MM.1S (cell line): ENCODE data around the gene DCLK1.

ENCODE experiments used
- DNase-seq: peaks from one replicate; pipeline ENCODE4 v3.0.0-alpha.2; 2015
- H2AFZ ChIP-seq: fragments of 300-600 bp; sonication (generic); 2 replicates; pipeline ENCODE4 v1.6.0; 2016; ENCODE audit warnings: antibody characterized with exemption, low read length
- H3F3A ChIP-seq: fragments of 300-600 bp; sonication (generic); 2 replicates; pipeline ENCODE4 v1.6.1; 2016; ENCODE audit warnings: mild to moderate bottlenecking, antibody characterized with exemption, low read length, moderate library complexity, mixed read lengths; ENCODE audit not compliant: insufficient read depth
- H3K27ac ChIP-seq: fragments of 300-600 bp; sonication (generic); 2 replicates; pipeline ENCODE4 v1.5.1; 2016; ENCODE audit warnings: mild to moderate bottlenecking, low read length
- H3K27me3 ChIP-seq: fragments of 300-600 bp; sonication (generic); replicated peaks from 2 replicates; pipeline ENCODE4 v1.6.0; 2016; ENCODE audit warnings: low read length; ENCODE audit not compliant: insufficient read depth
- H3K36me3 ChIP-seq: fragments of 300-600 bp; sonication (generic); replicated peaks from 2 replicates; pipeline ENCODE4 v1.6.1; 2016; ENCODE audit warnings: mild to moderate bottlenecking, low read length, mixed read lengths; ENCODE audit not compliant: insufficient read depth
- H3K4me1 ChIP-seq: fragments of 300-600 bp; sonication (generic); 2 replicates; pipeline ENCODE4 v1.6.1; 2016; ENCODE audit warnings: low read length, mixed read lengths
- H3K4me2 ChIP-seq: fragments of 300-600 bp; sonication (generic); 2 replicates; pipeline ENCODE4 v1.6.0; 2016; ENCODE audit warnings: low read depth, low read length
- H3K4me3 ChIP-seq: fragments of 300-600 bp; sonication (generic); 2 replicates; pipeline ENCODE4 v1.5.1; 2016; ENCODE audit warnings: low read length, mixed read lengths
- H3K79me2 ChIP-seq: fragments of 300-600 bp; sonication (generic); 2 replicates; pipeline ENCODE4 v1.6.1; 2016; ENCODE audit warnings: mixed run types, low read length, mixed read lengths
- H3K9ac ChIP-seq: fragments of 300-600 bp; sonication (generic); 2 replicates; pipeline ENCODE4 v1.6.1; 2016; ENCODE audit warnings: low read length, mixed read lengths
- H3K9me2 ChIP-seq: fragments of 300-600 bp; sonication (generic); replicated peaks from 2 replicates; pipeline ENCODE4 v1.6.1; 2016; ENCODE audit warnings: mild to moderate bottlenecking, low read length, mixed read lengths; ENCODE audit not compliant: insufficient read depth
- H3K9me3 ChIP-seq: fragments of 300-600 bp; sonication (generic); replicated peaks from 2 replicates; pipeline ENCODE4 v1.6.1; 2016; ENCODE audit warnings: mild to moderate bottlenecking, low read length, mixed read lengths; ENCODE audit not compliant: insufficient read depth
- H4K20me1 ChIP-seq: fragments of 300-600 bp; sonication (generic); 2 replicates; pipeline ENCODE4 v1.6.1; 2016; ENCODE audit warnings: mild to moderate bottlenecking, low read length, moderate library complexity, mixed read lengths; ENCODE audit not compliant: insufficient read depth
- EZH2 ChIP-seq: fragments of 300-600 bp; sonication (generic); optimal IDR thresholded peaks from 2 replicates; pipeline ENCODE3; 2017; ENCODE audit warnings: low read depth, mild to moderate bottlenecking, antibody characterized with exemption, low read length, mixed read lengths
- EZH2phosphoT487 ChIP-seq: fragments of 300-600 bp; sonication (generic); IDR thresholded peaks from 2 replicates; pipeline ENCODE4 v1.6.1; 2018; ENCODE audit warnings: antibody characterized with exemption, low read length
- TF ChIP-seq, protein P1 (sequence below): fragments of 300-600 bp; sonication (generic); IDR thresholded peaks from 2 replicates; pipeline ENCODE4 v1.5.1; 2016; ENCODE audit warnings: antibody characterized with exemption, low read length, mixed read lengths

The DCLK1 gene

DNA sequence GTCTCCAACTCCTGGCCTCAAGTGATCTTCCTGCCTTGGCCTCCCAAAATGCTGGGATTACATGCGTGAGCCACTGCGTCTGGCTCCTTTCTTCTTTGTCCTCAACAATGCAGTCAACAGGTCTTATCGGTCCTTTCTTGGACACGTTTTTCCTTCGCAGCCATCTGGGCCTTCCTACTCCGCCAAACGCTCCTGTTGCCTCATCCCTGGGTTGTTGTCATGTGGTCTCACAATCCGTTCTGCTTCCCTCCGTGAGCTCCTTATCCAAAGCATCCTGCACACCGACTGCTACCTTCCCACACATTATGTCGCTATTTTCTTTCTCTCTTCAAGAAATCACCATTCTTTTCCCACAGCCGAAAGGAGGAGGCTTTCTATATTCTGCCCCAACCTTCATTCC is 306.8 kb downstream of the DCLK1 start:
- Histone ChIP-seq H3K36me3 (no peaks in the 10 kb centered on the region), H3K4me1 (no peaks in the 10 kb centered on the region)

DNA sequence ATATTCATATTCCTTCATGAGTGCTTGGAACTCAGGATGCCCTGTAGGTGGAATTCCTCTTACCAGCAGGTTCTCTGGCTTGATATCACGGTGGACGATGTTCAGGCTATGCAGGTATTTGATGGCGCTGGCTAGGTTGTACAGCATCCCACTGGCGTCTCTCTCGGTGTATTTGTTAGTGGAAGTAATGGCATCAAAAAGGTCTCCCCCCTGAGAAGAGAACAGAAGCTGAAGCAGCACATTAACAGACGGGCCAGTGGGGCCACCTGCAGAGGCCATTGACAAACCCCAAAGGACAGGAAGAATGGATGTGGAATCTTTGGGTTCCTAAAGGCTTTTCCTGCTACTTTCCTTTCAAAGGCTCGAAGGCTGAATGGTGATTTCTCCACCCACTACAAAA is 308.5 kb downstream of the DCLK1 start:
- no peak for TF ChIP-seq EZH2
- TF ChIP-seq, protein P1, sequence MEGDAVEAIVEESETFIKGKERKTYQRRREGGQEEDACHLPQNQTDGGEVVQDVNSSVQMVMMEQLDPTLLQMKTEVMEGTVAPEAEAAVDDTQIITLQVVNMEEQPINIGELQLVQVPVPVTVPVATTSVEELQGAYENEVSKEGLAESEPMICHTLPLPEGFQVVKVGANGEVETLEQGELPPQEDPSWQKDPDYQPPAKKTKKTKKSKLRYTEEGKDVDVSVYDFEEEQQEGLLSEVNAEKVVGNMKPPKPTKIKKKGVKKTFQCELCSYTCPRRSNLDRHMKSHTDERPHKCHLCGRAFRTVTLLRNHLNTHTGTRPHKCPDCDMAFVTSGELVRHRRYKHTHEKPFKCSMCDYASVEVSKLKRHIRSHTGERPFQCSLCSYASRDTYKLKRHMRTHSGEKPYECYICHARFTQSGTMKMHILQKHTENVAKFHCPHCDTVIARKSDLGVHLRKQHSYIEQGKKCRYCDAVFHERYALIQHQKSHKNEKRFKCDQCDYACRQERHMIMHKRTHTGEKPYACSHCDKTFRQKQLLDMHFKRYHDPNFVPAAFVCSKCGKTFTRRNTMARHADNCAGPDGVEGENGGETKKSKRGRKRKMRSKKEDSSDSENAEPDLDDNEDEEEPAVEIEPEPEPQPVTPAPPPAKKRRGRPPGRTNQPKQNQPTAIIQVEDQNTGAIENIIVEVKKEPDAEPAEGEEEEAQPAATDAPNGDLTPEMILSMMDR, result no peak
- no peak for TF ChIP-seq EZH2phosphoT487
- Histone ChIP-seq H3F3A (no peaks in the 10 kb centered on the region), H3K36me3 (no peaks in the 10 kb centered on the region), H4K20me1 (no peaks in the 10 kb centered on the region), H3K4me2 (no peak overlapping the region), H3K4me3 (no peak overlapping the region), H3K9me2 (no peaks in the 10 kb centered on the region), H2AFZ (no peak overlapping the region), H3K79me2 (no peaks in the 10 kb centered on the region), H3K27ac (no peak overlapping the region), H3K27me3 (no peaks in the 10 kb centered on the region), H3K9ac (no peak overlapping the region), H3K4me1 (no peaks in the 10 kb centered on the region), H3K9me3 (no peaks in the 10 kb centered on the region)
- DNase-seq, result no peak

More for the DNA sequence above, 306.8 kb downstream of the DCLK1 start:
- Histone ChIP-seq H3K9ac (no peak overlapping the region), H3K4me3 (no peak overlapping the region), H3F3A (no peaks in the 10 kb centered on the region), H3K4me2 (no peak overlapping the region), H2AFZ (no peak overlapping the region), H3K27ac (no peak overlapping the region), H3K27me3 (no peaks in the 10 kb centered on the region), H4K20me1 (no peaks in the 10 kb centered on the region), H3K79me2 (no peaks in the 10 kb centered on the region), H3K9me2 (no peaks in the 10 kb centered on the region), H3K9me3 (no peaks in the 10 kb centered on the region)
- no peak for DNase-seq
- TF ChIP-seq EZH2, result no peak
- no peak for TF ChIP-seq EZH2phosphoT487
- TF ChIP-seq, protein P1, result no peak

DNA sequence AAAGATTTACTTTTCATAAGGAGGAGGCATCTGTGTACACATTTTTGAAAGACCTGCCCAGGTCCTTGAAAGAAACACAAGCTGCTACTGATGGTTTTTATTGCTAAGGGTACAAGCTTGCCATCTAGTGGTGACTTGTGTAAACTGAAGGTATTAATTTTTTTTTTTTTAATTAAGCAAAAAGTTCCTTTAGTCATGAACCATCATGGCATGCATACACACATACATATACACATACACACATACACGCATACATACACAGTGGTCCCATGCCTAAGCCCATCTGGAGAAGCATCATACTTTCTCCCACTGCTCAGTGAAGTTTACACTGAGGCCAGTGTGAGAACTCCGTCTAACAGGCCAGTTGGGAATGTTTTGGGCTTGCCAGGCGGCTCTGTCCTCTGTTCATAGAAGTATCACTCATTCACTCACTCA is 312.5 kb downstream of the DCLK1 start:
- no peaks in the 10 kb centered on the region for H3F3A ChIP-seq
- H3K27me3 ChIP-seq, result no peaks in the 10 kb centered on the region
- H4K20me1 ChIP-seq, result no peaks in the 10 kb centered on the region
- H3K9me3 ChIP-seq, result no peaks in the 10 kb centered on the region
- no peak overlapping the region for H3K4me3 ChIP-seq
- no peak overlapping the region for H3K27ac ChIP-seq
- H3K9me2 ChIP-seq, result no peaks in the 10 kb centered on the region
- no peaks in the 10 kb centered on the region for H3K79me2 ChIP-seq
- no peak overlapping the region for H2AFZ ChIP-seq
- TF ChIP-seq EZH2phosphoT487, result no peak
- TF ChIP-seq, protein P1, result peak; percentile 40
- TF ChIP-seq EZH2, result no peak
- H3K4me2 ChIP-seq, result no peak overlapping the region
- DNase-seq, result peak; percentile 7
- H3K36me3 ChIP-seq, result no peaks in the 10 kb centered on the region
- no peaks in the 10 kb centered on the region for H3K4me1 ChIP-seq
- no peak overlapping the region for H3K9ac ChIP-seq
